ENCODE measurements around the gene AP5S1.
A peak's percentile ranks its signal among the peaks of the same experiment; 100 is the strongest.
"Not testable (repeated sequence)": the region's sequence is repeated elsewhere in the genome, so short reads cannot be mapped to it uniquely, and the experiment has no call there.

Gene AP5S1

GRCh38 chr20:3794168-3794567 lies 26.2 kb upstream of the AP5S1 start:
- DNase-seq, result not testable (repeated sequence)

DNA sequence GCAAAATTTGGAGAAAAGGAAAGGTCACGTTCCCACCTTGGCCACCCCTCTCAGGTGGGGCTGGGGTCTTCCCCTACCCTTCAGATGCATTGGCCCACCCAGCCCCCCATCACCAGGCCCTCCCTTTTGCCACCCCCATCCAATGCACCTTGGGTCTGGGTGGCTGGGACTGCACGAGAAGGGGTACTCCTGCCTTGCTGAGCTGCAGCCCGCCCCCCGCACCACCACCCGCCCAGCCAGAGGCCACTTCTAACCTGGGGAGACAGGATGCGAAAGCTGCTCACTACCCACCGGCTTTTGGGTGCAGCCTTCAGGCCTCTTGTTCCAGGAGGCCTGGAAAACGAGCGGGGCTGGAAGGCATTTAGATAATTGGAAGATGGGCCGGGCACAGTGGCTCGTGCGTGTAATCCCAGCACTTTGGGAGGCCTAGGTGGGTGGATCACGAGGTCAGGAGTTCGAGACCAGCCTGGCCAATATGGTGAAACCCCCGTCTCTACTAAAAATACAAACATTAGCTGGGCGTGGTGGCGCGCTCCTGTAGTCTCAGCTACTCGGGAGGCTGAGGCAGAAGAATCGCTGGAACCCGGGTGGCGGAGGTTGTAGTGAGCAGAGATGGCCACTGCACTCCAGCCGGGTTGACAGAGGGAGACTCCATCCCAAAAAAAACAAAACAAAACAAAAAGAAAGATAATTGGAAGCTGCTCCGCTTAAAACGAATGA lies 25.5 kb upstream of the AP5S1 start:
- DNase-seq, result no peak

- DNase-seq, result peak; percentile 86
Observed at GRCh38 chr20:3795511-3796468, 24.6 kb upstream of the AP5S1 start, which contains the start of gene CDC25B. TSS of gene CDC25B (plus strand) at chr20:3796310. CDS start at chr20:3796532, 222 bp downstream.

GRCh38 chr20:3796477-3797225 lies 23.7 kb upstream of the AP5S1 start:
- no peak for DNase-seq

GRCh38 chr20:3797226-3797545 lies 23.2 kb upstream of the AP5S1 start:
- no peak for DNase-seq

DNA sequence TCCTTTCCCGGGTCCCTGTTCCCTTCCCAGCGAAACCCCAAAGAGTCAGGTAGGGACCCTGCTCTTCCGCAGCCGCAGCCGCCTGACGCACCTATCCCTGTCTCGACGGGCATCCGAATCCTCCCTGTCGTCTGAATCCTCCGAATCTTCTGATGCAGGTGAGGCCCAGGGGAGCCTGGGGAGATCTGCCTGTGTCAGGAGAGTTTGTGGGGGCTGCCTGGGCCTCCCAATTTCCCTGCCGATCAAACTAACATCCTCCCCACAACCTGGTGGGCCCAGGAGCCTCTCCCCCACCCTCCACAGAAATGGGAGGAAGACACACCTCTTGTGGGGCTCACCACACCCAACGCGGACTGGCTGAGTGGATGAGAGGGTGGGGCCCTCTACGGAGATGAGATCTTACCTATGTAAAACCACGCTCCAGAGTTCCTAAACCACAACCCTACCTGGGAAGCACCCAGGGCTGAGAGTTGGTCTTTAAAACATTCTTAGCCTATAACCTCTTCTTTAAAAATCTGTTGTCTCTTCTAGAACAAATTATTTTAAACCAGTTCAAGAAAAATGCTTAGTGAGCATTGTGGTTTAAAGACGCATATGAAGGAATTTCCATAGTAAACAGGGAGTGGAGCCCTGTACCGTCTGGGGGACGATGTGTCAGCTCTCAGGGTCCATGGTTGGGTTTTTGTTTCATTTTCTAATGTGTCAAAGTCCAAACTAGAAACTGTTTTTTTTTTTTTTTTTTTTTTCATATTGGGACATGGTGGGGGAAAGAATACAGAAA lies 22.6 kb upstream of the AP5S1 start:
- DNase-seq, result peak; percentile 19

DNA sequence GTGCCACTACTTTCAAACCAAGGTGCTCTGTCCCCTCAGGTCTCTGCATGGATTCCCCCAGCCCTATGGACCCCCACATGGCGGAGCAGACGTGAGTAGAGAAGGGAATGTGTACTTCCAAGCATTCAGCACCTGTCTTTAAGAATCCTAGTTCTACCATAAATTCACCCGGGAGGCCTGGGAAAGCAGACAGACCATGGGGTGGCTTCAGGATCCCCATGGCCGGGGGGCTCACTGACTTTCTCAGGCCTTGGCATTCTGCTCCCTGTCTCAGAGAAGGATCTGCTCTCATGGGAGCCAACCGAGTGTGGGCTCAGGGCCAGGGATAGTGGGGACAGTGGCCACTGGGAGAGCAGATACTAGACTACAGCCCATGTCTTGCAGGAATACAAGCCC lies 22.0 kb upstream of the AP5S1 start:
- no peak for DNase-seq

- DNase-seq, result peak; percentile 14
Observed at GRCh38 chr20:3798908-3799248, 21.5 kb upstream of the AP5S1 start.

DNA sequence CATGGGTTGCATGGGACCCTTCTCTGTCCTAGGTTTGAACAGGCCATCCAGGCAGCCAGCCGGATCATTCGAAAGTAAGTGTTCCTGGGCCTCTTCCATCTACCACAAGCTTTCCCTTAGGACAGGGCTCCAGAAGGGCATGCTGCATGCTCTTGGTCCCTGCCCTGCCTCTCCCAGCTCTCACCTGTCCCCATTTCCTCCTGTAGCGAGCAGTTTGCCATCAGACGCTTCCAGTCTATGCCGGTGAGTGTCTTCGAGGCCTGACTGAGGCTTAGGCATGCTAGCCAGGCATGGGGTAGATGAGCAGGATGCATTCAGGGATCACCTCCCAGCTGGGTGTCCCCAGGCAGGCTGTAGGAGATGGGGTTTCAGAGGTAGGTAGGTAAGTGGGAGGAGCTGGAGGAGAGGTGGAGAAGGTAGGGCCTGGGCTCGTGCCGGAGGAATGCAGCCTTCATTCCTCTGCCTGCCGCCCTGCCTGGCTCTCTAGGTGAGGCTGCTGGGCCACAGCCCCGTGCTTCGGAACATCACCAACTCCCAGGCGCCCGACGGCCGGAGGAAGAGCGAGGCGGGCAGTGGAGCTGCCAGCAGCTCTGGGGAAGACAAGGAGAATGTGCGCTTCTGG lies 20.0 kb upstream of the AP5S1 start:
- DNase-seq, result no peak

- no peak for DNase-seq
Observed at GRCh38 chr20:3800878-3801260, 19.5 kb upstream of the AP5S1 start.

GRCh38 chr20:3801299-3801698 lies 19.0 kb upstream of the AP5S1 start:
- DNase-seq, result no peak

DNA sequence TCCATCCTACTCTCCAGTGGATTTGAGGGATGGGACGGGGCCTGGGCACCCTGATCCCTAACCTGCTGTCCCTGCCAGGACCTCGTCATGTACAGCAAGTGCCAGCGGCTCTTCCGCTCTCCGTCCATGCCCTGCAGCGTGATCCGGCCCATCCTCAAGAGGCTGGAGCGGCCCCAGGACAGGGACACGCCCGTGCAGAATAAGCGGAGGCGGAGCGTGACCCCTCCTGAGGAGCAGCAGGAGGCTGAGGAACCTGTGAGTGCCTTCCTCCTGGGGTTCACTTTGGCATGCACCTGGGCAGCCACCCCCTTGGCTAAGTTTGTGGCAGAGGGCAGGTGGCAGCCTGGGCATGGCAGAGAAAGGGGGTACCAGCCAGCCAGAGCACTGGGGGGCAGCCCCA lies 18.5 kb upstream of the AP5S1 start:
- DNase-seq, result no peak

GRCh38 chr20:3802524-3803239 lies 17.7 kb upstream of the AP5S1 start:
- no peak for DNase-seq

DNA sequence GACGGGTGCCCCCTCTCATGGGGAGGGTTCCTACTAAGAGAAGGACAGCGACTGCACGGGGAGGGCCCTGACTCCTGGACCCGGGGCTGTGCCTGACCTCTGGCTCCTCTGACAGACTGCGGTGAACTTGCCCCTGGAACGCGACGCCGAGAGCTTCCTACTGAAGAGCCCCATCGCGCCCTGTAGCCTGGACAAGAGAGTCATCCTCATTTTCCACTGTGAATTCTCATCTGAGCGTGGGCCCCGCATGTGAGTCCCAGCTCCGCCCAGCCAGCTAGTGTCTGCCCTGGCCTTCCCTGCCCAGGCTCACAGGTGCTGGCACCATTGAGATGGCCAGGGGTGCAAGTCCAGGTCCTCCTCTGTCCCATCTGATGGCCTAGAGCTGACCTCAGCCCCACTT lies 17.1 kb upstream of the AP5S1 start:
- no peak for DNase-seq

GRCh38 chr20:3803854-3804253 lies 16.5 kb upstream of the AP5S1 start:
- DNase-seq, result no peak

DNA sequence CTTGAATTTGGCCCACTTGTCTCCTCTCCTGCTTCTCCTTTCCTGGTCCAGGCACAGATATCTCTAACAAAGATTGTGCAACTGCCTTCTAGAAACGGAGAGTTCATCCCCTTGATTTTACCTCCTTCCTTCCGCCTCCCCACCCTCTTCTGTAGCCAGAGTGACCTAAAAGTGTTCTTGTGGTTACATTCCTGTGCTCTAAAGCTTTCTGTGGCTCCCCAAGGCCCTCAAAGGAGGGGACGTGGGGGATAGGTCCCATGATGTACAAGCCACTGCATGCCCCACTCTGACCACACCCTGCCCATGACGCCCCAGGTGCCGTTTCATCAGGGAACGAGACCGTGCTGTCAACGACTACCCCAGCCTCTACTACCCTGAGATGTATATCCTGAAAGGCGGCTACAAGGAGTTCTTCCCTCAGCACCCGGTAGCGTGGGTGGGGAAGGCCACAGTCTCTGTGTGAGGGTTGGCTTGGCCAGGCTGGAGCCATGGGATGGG lies 16.0 kb upstream of the AP5S1 start:
- DNase-seq, result no peak

DNA sequence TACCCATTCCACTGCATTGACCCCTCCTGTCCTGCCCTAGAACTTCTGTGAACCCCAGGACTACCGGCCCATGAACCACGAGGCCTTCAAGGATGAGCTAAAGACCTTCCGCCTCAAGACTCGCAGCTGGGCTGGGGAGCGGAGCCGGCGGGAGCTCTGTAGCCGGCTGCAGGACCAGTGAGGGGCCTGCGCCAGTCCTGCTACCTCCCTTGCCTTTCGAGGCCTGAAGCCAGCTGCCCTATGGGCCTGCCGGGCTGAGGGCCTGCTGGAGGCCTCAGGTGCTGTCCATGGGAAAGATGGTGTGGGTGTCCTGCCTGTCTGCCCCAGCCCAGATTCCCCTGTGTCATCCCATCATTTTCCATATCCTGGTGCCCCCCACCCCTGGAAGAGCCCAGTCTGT lies 15.6 kb upstream of the AP5S1 start:
- DNase-seq, result no peak

DNA sequence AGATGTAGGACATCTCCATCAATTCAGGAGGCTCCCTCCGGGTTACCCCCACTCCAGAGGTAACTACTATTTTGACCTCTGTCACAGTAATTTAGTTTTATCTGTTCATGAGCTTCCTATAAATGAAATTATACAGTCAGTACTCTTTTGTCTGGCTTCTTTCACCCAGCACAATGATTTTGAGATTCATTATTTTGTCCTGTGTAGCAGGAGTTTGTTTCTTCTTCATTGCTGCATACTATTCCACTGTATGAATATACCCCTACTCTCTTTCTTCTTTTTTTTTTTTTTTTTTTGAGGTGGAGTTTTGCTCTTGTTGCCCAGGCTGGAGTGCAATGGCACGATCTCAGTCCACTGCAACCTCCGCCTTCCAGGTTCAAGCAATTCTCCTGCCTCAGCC lies 11.8 kb upstream of the AP5S1 start:
- DNase-seq, result no peak

GRCh38 chr20:3811467-3812258 lies 8.7 kb upstream of the AP5S1 start:
- DNase-seq, result peak; percentile 75

DNA sequence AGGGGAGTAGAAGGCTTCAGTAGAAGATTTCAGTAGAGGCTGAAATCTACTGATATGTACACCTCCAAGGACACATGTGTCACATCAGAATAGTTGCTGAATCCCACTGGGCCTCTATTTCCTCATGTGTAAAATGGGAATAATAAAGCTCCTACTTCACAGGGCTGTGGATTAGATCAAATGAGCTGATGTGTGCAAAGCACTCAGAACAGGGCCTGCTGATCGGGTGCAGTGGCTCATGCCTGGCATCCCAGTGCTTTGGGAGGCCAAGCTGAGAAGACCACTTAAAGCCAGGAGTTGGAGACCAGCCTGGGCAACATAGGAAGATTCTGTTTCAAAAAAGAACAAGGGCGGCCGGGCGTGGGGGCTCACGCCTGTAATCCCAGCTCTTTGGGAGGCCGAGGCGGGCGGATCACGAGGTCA lies 8.1 kb upstream of the AP5S1 start:
- DNase-seq, result no peak
